Ovary (tissue), 10 donors: ENCODE measurements around the gene PCTP. TPM values are rescaled to one million over a fixed set of nuclear protein-coding genes. Genes with fewer than 3 reads are reported as not detected.

ENCODE experiments used
- DNase-seq, 5 donors: peaks; one replicate each; pipeline ENCODE4 v3.0.0-alpha.2; 2019 to 2020
- H3K27ac ChIP-seq, 2 donors: fragments of 200-600 bp; one replicate each; pipeline versions ENCODE4 v1.5.1 to v1.8.0; 2019 to 2022
- H3K27me3 ChIP-seq: fragments of 200-600 bp; one replicate; pipeline ENCODE4 v1.8.0; 2022
- H3K36me3 ChIP-seq: fragments of 200-600 bp; sonication (generic); one replicate; pipeline ENCODE4 v1.5.1; 2019
- H3K4me1 ChIP-seq: one replicate; pipeline ENCODE4 v1.8.1; 2013; ENCODE audit warnings: mild to moderate bottlenecking, moderate library complexity; ENCODE audit not compliant: insufficient read depth
- H3K4me3 ChIP-seq: fragments of 200-600 bp; sonication (generic); one replicate; pipeline ENCODE4 v1.5.1; 2017
- H3K9me3 ChIP-seq, 2 donors: fragments of 200-600 bp in 1 of 2; sonication (generic) in 1 of 2; one replicate each; pipeline versions ENCODE4 v1.5.1 to v1.8.1; 2013 to 2019; ENCODE audit warnings: mild to moderate bottlenecking in 1 of 2, moderate library complexity in 1 of 2
- EP300 ChIP-seq: sonication (generic); formaldehyde crosslinking; IDR thresholded peaks from one replicate; pipeline ENCODE4 v1.6.1; 2017; ENCODE audit warnings: antibody characterized with exemption
- POLR2A ChIP-seq: fragments of 450-650 bp; IDR thresholded peaks from one replicate; pipeline ENCODE4 v1.6.1; 2017; ENCODE audit warnings: antibody characterized with exemption, mild to moderate bottlenecking, moderate library complexity
- WGBS, 3 donors: extraction: QIAGEN DNeasy Blood & Tissue Kit in 1 of 3; methylation state at CpG; one replicate each; pipeline versions ENCODE4 v1.1.5 to v1.1.7; 2013 to 2017; 5-methylcytosine and 5-hydroxymethylcytosine counted together
- intact Hi-C, 4 donors: fragments of 100-400 bp; cut with DNase I; formaldehyde crosslinking; loops; one replicate each; pipeline versions ENCODE4 v1.11.0 to v1.15.1; 2022 to 2023
- long read RNA-seq, 3 donors: library from polyadenylated mRNA in 2 of 3; unstranded in 2 of 3; transcript quantifications; one replicate each; pipeline ENCODE4 v2.0.0 and lab custom pipeline, GENCODE V29; 2021 to 2026
- polyA plus RNA-seq, 2 donors: library from polyadenylated mRNA; stranded (reverse); fragments of 200-250 nt in 1 of 2; fragments of 350-450 nt in 1 of 2; fragmentation: Illumina TruSeq in 1 of 2; extraction: RNeasy Lipid Tissue Mini Kit (QIAGEN cat#74804) in 1 of 2; gene quantifications; one replicate each; pipeline ENCODE4 v1.2.3, GENCODE V29; 2013 to 2014
- total RNA-seq, 7 donors: library from RNA; depleted of rRNA in 2 of 7; stranded (reverse); fragments of >200 nt in 2 of 7; fragmentation: NEBNext Ultra II Directional in 3 of 7; extraction: Animal tissue kit (Norgen Biotek cat#: 25700) in 3 of 7; gene quantifications; one replicate each; pipeline versions ENCODE4 v1.1.0 to v1.2.4, GENCODE V29; 2016 to 2023
- TF ChIP-seq, protein P1 (sequence below), 3 donors: fragments of 450-650 bp in 2 of 3; fragments of 200-600 bp in 1 of 3; IDR thresholded peaks; one replicate each; pipeline versions ENCODE4 v1.5.1 to v1.8.0; 2016 to 2022; ENCODE audit warnings: antibody characterized with exemption in 3 of 3, mild to moderate bottlenecking in 1 of 3
- donor health status: DM: no; HTN: no; CAD: no; lungs with moderate emphysema.
- donor health status: DM: no; HTN: no; CAD: no.
- donor health status: Bipolar disorder and iron deficiency.
- donor health status: DM: yes; HTN: yes; CAD: no.
- donor health status: DM: no; HTN: no; CAD: no.
- donor health status: DM: yes; HTN: yes; CAD: no.

Gene PCTP
- 10 to 100 TPM in 6 of 7 donors, 1 to 10 TPM in 1; 7.7 to 16.4 (median 11.8) TPM for total RNA-seq
- 10 to 100 TPM in 1 of 2 donors, 1 to 10 TPM in 1; 7.2 to 18.8 TPM for polyA plus RNA-seq
- long read RNA-seq, donor 1, transcript PCTP-201 (6 exons, 2,044 nt): major isoform, 21 of 23 reads
- long read RNA-seq, donor 1, partial matches to known transcripts: 1 of 23 reads
- long read RNA-seq, donor 1, other reads (novel, unspliced or antisense): 1 of 23 reads
- long read RNA-seq, donor 2, partial matches to known transcripts: 0 of 5 reads
- long read RNA-seq, donor 2, other reads (novel, unspliced or antisense): 0 of 5 reads
- long read RNA-seq, donor 3, transcript PCTP-201 (6 exons, 2,044 nt): major isoform, 9 of 14 reads
- long read RNA-seq, donor 3, partial matches to known transcripts: 1 of 14 reads
- long read RNA-seq, donor 3, other reads (novel, unspliced or antisense): 4 of 14 reads

- H3K27ac ChIP-seq: peak within 1 kb of the TSS in 1 of 2 donors; percentile 59
- intact Hi-C loops: loop anchor here in 1 of 4 donors (10.0 kb wide), 1 partner anchor 326 kb away; the partner anchor contains the start of gene MMD
Measured at GRCh38 chr17:55750750-55751657, at the start of gene PCTP. PCTP (plus strand) TSS chr17:55751051; CDS start chr17:55751104, 53 bp downstream.

DNA sequence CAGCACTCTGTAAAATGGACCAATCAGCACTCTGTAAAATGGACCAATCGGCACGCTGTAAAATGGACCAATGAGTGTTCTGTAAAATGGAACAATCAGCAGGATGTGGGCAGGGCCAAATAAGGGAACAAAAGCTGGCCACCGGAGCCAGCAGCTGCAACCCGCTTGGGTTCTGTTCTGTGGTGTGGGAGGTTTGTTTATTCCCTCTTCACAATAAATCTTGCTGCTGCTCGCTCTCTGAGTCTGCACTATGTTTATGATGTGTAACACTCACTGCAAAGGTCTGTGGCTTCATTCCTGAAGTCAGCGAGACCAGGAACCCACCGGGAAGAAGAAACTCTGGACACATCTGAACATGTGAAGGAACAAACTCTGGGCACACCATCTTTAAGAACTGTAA lies 48.7 kb upstream of the PCTP start:
- WGBS, 3 donors: 37 to 40% (median 39%) methylated on average over 7 of the region's 7 CpGs
- no peak for TF ChIP-seq POLR2A
- no peak for TF ChIP-seq EP300
- TF ChIP-seq, protein P1, sequence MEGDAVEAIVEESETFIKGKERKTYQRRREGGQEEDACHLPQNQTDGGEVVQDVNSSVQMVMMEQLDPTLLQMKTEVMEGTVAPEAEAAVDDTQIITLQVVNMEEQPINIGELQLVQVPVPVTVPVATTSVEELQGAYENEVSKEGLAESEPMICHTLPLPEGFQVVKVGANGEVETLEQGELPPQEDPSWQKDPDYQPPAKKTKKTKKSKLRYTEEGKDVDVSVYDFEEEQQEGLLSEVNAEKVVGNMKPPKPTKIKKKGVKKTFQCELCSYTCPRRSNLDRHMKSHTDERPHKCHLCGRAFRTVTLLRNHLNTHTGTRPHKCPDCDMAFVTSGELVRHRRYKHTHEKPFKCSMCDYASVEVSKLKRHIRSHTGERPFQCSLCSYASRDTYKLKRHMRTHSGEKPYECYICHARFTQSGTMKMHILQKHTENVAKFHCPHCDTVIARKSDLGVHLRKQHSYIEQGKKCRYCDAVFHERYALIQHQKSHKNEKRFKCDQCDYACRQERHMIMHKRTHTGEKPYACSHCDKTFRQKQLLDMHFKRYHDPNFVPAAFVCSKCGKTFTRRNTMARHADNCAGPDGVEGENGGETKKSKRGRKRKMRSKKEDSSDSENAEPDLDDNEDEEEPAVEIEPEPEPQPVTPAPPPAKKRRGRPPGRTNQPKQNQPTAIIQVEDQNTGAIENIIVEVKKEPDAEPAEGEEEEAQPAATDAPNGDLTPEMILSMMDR (IDR thresholded peaks at IDR 0.05): no peak

More at GRCh38 chr17:55750750-55751657, at the start of gene PCTP:
- DNase-seq: peak; percentile 91 to 95 (median 92)
- Histone ChIP-seq H3K4me3 (peak within 1 kb of the TSS; percentile 84), H3K27me3 (no peaks in the 10 kb centered on the region), H3K36me3 (no peaks in the 10 kb centered on the region), H3K9me3 (no peaks in the 10 kb centered on the region), H3K4me1 (peaks cover 5% of the 10 kb centered on the region)
- TF ChIP-seq EP300 (no peak), POLR2A (peak; percentile 42)
- TF ChIP-seq, protein P1 (IDR thresholded peaks at IDR 0.05): peak in 2 of 3 donors; percentile 49 to 67
- whole genome bisulfite sequencing, 3 donors: 0 to 1% (median 0%) methylated on average over 30 to 53 of the region's 53 CpGs

GRCh38 chr17:55704401-55704800 lies 46.5 kb upstream of the PCTP start:
- no peaks in the 10 kb centered on the region for H3K27me3 ChIP-seq

More for the DNA sequence above, 48.7 kb upstream of the PCTP start:
- no peak for DNase-seq
- H3K36me3 ChIP-seq: no peaks in the 10 kb centered on the region
- H3K9me3 ChIP-seq: no peaks in the 10 kb centered on the region
- intact Hi-C loops: no loop called here
- H3K4me3 ChIP-seq: no peak overlapping the region
- no peaks in the 10 kb centered on the region for H3K27me3 ChIP-seq
- no peak overlapping the region for H3K27ac ChIP-seq
- H3K4me1 ChIP-seq: no peaks in the 10 kb centered on the region

DNA sequence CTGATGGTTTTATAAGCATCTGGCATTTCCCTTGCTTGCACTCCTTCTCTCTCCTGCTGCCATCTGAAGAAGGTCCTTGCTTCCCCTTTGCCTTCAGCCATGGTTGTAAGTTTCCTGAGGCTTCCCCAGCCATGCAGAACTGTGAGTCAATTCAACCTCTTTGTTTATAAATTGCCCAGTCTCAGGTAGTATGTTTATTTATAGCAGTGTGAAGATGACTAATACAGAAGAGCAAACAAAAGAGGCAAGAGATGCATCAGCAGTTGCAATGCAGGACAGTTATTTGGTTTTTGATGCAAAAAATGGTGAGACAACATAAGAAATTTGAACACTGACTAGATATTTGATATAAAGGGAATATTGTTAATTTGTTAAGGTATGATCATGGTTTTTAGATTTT lies 45.0 kb upstream of the PCTP start:
- no peak for TF ChIP-seq POLR2A
- TF ChIP-seq EP300: no peak
- TF ChIP-seq, protein P1 (IDR thresholded peaks at IDR 0.05): no peak
- Histone ChIP-seq H3K27ac (no peak overlapping the region), H3K4me3 (no peak overlapping the region), H3K27me3 (no peaks in the 10 kb centered on the region), H3K36me3 (no peaks in the 10 kb centered on the region), H3K9me3 (no peaks in the 10 kb centered on the region), H3K4me1 (no peaks in the 10 kb centered on the region)
- intact Hi-C loops: no loop called here
- no peak for DNase-seq

More at GRCh38 chr17:55704401-55704800, 46.5 kb upstream of the PCTP start:
- TF ChIP-seq POLR2A: no peak
- TF ChIP-seq, protein P1 (IDR thresholded peaks at IDR 0.05): no peak
- H3K9me3 ChIP-seq: no peaks in the 10 kb centered on the region
- no peak overlapping the region for H3K4me3 ChIP-seq
- no peak overlapping the region for H3K27ac ChIP-seq
- no peaks in the 10 kb centered on the region for H3K36me3 ChIP-seq
- intact Hi-C loops: no loop called here
- DNase-seq: no peak
- H3K4me1 ChIP-seq: no peaks in the 10 kb centered on the region
- 90 to 91% (median 90%) methylated on average over 1 of the region's 1 CpG for WGBS, 3 donors
